ENCODE measurements around the gene BRPF3.

BRPF3 gene

DNA sequence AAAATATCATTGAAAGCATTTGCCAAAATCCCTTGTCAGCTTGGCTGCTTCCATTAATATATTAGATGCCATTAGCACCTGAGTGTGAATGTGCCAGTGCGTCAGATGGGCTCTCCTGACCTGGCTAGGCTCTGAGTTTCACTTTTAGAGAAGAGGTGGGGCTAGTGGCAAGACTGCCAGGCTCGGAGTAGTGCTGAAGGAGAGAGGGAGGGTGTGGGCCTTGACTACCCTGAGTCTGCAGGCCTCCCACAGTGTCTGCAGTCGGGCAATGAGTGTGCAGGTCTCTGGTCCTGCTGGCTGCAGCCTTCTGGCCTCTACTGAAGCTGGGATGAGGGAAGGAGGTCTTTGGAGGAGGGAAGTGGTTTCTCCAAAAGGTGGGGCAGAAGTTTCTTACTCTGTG is 38.8 kb downstream of the BRPF3 start:
- DNase-seq, result no peak

DNA sequence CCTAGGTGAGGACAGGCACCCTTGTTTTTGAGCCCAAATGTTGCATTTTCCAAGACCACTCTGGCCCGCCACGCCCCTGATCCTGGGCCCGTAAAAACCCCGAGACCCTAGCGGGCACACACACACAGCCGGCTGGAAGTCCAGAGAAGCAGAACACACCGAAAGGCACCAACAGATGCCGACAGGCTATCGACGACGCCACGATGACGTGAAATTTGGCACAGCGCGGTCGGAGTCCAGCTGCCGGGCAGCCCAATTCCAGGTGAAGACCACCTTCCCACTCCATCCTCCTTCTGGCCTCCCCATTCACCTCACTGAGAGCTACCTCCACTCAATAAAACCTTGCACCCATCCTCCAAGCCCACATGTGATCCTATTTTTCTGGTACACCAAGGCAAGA is 39.3 kb downstream of the BRPF3 start:
- DNase-seq, result no peak

GRCh38 chr6:36239774-36240173 is 43.2 kb downstream of the BRPF3 start:
- DNase-seq, result no peak

GRCh38 chr6:36241728-36242127 is 45.2 kb downstream of the BRPF3 start:
- DNase-seq, result no peak

DNA sequence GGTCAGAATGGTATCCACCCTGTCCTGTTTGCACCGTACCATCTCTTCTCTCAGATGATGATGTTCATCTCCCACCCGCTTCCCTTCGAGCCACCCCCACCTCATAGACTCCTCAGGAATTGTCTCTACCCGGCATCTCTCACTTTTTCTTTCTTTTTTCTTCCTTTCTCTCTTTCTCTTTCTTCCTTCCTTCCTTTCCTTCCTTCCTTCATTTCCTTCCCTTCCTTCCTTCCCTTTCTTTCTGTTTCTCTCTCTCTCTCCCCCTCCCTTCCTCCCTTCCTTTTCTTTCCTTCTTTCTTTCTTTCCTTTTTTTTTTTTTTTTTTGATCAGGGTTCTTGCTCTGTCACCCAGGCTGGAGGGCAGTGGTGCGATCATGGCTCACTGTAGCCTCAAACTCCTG is 45.6 kb downstream of the BRPF3 start:
- no peak for DNase-seq

GRCh38 chr6:36242626-36243025 is 46.1 kb downstream of the BRPF3 start:
- no peak for DNase-seq

- DNase-seq, result no peak
Observed at GRCh38 chr6:36243562-36244212, 47.1 kb downstream of the BRPF3 start.

DNA sequence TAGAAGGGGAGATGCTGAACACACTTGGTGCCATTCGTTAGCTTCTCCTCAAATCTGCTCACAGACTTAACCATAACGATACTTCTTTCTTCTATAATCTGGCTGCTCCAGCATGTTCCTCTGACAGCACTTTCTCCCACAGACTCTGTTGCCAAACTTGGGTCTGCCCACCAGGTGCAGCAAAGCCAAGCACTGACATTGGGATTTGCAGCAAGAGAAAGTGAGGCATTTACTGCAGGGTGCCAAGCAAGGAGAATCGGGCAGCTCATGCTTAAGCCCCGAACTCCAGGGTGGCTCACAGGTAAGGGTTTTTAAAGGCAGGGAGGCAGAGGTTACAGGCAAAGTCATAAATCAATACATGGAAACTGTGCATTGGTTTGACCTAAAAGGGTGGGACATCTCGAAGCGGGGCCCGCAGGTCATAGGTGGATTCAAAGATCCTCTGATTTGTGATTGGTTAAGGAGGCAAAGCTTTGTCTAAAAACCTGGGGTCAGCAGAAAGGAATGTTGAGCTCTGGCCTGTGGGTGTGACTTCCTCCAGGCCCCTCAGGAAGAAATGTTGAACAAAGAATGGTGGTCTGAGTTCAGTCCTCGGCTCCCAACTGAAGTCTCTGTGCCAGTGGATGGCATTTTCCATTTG is 48.2 kb downstream of the BRPF3 start:
- DNase-seq, result no peak

- no peak for DNase-seq
Observed at GRCh38 chr6:36245572-36246061, 49.1 kb downstream of the BRPF3 start.

- DNase-seq, result no peak
Observed at GRCh38 chr6:36246506-36247268, 50.1 kb downstream of the BRPF3 start.

GRCh38 chr6:36247693-36248092 is 51.1 kb downstream of the BRPF3 start:
- no peak for DNase-seq

DNA sequence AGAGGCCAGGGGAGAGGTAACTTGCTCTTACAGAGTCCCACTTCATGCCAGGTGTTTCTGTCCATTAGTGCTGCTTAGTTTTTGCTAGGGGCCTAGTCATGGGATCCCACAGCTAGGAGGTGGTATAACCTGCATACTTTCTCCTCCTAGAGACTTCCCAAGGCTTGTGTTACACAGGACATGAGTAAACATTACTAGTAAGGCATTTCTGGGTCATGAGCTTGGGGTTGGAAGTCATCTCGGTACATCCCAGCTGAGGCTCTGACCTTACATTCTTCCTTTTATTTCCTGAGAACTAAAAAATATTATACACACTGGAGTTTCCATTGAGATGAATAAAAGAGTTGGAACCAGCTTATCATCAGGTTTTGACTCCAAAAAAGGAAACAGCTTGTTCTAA is 52.4 kb downstream of the BRPF3 start:
- DNase-seq, result no peak

GRCh38 chr6:36249536-36249935 is 53.0 kb downstream of the BRPF3 start:
- DNase-seq, result no peak

DNA sequence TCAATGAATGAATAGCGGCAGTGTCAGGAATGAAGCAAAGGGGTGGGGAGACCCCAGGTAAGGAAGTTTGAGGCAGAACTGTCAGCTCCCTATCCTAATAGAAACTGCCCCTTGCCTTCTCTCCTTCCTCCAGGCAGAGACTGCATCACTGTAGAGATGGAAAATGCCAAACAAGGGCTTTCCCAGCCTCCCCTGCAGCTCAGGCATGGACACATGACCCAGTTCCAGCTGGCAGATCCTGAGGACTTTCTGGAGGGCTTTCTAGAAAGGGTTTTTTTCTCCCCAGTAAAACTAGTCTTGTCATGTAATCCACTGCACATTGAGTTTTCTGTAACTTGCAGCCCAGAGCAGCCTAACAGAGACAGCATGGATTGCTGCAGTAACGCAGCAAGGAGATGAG is 55.5 kb downstream of the BRPF3 start:
- DNase-seq, result no peak

GRCh38 chr6:36263390-36264000 is 67.0 kb downstream of the BRPF3 start:
- no peak for DNase-seq

DNA sequence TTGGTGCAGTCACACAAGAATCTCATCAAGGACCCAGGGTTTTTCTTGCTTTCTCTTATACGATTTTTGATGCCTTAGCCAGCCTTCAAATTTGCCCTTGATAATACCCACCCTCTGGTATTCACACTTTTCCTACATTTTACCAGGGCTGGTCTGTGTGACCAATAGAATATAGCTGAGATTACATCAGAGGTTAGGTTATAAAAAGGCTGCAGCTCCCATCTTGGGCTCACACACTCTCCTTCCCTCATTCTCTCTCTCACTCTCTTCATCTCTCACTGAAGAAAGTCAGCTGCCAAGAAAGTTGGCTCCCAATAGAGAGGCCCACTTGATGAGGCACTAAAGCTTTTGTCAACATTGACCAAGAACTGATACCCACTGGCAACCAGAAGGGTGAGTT is 69.2 kb downstream of the BRPF3 start:
- no peak for DNase-seq

DNA sequence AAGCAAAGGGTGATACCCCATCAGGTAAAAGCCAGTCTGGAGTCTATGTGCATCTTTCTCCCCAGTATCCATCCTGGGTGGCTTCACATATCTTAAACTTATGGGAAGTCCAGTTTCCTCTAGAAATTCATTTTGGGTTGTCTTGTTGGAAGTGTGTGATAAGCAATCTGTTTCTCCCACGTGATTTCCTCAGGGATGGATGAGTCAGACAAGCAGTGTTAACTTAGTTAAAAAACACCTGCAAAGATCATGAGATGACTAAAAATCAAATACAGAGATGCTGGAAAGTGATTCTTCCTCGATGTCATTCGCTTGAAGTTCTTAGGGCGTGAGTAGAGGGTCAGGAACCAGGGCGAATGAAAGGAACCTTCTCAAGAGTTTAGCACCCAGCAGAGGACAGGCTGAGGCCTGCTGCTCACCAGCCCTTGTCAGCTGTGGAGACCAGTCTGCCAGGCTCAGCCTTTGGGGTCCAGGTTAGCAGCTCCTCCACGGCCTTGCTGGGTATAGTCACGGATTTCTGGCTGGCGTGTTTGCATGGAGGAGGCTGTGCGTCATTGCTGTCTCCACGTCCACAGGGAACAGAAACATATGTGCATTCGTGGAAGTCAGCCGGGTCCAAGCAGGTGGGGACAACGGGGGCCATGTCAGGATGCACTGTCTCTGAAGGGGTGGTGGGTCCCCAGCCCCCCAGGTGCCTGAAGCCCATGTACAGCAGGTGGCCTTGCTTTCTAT is 70.5 kb downstream of the BRPF3 start:
- DNase-seq, result no peak

- no peak for DNase-seq
Observed at GRCh38 chr6:36267731-36268477, 71.4 kb downstream of the BRPF3 start.

- DNase-seq, result peak; percentile 34
Observed at GRCh38 chr6:36268478-36269275, 72.1 kb downstream of the BRPF3 start.

GRCh38 chr6:36269834-36270705 is 73.5 kb downstream of the BRPF3 start, which contains the start of gene PNPLA1:
Gene PNPLA1 (plus strand): TSS chr6:36270060. CDS start chr6:36270460, 400 bp downstream.
- no peak for DNase-seq
